Left renal cortex interstitium (tissue), 4 donors: ENCODE results near the gene DAND5. TPM values are rescaled to one million over a fixed set of nuclear protein-coding genes. Genes with fewer than 3 reads are reported as not detected.

Source experiments
- DNase-seq, 4 donors: peaks; one replicate each; pipeline ENCODE4 v3.0.0-alpha.2; 2013; ENCODE audit warnings: low read depth in 4 of 4, low spot score in 2 of 4, missing footprints in 1 of 4
- polyA plus RNA-seq, 4 donors: library from polyadenylated mRNA; unstranded; fragments of 120-200 nt; gene quantifications; one replicate each; pipeline ENCODE4 v1.2.1, GENCODE V29; 2013; ENCODE audit not compliant: insufficient read length in 4 of 4

The DAND5 gene, protein sequence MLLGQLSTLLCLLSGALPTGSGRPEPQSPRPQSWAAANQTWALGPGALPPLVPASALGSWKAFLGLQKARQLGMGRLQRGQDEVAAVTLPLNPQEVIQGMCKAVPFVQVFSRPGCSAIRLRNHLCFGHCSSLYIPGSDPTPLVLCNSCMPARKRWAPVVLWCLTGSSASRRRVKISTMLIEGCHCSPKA
- under 1 TPM in 3 of 4 donors, not detected in 1; 0.08 to 0.28 (median 0.13) TPM for polyA plus RNA-seq

GRCh38 chr19:12969292-12969988 lies at the start of gene DAND5:
DAND5 (plus strand) TSS chr19:12969576; CDS start chr19:12969661, 85 bp downstream.
- DNase-seq = no peak

DNA sequence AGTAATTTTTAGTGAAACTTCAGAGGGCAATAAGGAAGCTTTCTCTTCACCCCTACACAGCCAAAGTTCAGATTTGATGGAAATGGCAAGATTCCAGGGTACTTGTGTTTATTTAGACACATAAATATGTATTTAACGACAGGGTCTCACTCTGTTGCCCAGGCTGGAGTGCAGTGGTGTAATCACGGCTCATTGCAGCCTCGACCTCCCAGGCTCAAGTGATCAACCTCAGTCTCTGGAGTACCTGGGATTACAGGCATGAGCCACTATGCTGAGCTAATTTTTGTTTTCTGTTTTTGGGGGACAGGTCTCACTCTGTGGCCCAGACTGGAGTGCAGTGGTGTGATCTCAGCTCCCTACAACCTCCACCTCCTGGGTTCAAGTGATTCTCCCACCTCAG lies 48.3 kb upstream of the DAND5 start:
- no peak for DNase-seq

DNA sequence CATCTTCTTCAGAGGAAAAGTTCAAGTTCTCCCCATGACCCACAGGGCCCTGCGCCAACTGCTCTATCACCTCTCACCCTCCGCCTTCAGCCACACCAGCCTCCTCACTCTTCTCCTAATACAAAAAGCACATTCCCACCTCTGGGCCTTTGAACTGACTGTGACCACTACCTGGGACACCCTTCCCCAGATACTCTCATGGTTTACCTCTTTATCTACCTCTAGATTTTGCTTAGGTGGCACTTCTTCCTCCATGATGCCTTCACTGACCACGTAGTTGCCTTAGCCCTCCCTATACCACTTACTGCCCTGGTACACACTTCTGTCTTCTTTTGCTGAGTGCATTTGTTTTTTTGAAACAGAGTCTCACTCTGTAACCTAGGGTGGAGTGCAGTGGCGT lies 46.4 kb upstream of the DAND5 start:
- no peak for DNase-seq

DNA sequence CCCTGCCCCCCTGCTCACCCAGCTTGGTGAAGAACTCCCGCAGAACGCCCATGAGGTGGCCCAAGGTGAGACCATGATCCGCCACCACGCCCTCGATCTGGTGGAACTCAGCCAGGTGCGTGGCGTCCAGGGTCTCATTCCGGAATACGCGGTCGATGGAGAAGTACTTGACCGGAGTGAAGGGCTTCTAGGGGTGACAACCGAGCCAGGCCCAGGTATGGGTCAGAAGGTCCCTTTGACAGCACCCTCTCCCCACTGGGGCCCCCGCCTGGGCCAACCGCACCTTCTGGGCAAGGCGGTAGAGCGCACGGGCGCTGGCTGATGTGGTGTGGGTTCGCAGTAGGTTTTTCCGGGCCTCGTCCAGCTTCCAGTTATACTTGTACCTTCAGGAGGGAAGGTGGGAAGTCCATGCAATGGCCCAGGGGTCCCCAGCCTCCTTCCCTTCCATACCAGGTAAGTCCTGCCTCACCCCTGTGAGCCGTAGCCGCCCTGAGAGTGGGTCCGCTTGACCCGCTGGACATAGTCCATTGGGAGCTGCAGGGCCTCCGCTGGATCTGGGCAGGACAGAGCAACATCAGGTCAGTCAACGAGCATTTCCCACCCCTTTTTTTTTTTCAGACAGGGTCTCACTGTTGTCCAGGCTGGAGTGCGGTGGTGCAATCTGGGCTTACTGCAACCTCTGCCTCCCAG lies 44.6 kb upstream of the DAND5 start:
- DNase-seq = no peak

GRCh38 chr19:12930002-12930645 lies 39.3 kb upstream of the DAND5 start:
- no peak for DNase-seq

- DNase-seq = no peak
Observed at GRCh38 chr19:12932392-12933286, 36.7 kb upstream of the DAND5 start.

DNA sequence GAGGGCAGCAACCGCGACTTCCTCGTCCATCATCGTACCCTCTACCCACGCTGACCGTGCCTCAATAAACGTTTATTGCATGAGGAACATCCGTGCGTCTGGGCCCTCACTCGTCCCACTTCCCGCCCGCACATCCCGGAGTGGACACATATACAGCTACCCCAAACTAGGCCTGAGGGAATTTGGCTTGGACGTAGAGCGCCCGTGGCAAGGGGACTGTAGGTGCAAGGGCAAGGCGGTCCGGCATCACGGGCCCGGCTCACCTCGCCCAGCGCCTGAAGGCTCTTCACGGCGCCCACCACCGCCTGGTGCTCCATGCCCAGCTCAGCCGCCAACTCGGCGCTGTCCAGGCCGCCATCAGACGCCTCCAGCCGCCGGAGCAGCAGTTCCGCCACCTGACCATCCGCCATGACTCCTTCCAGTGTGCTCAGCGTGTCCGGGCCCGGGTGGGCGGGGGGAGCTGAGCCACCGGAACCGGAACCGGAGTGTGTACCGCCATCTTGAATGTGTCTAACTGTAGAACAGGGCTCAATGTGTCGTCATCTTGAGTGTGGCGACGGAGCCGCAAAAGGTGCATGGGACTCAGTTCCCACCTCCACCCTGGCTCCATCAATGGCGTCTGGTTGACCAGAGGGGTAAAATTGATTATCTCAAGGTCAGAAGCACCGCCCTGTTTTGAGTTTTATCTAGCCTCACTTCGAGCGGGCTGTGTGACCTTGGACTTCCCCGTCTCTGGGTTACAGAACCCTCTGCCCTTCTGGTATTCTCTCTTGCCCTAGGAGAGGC lies 35.9 kb upstream of the DAND5 start, which contains the start of gene FARSA:
TSS of gene FARSA (minus strand) at position 425 of the 786 bp plus-strand sequence. CDS start at position 410, 15 bp downstream.
- peak in 2 of 4 donors; percentile 82 to 88 for DNase-seq

DNA sequence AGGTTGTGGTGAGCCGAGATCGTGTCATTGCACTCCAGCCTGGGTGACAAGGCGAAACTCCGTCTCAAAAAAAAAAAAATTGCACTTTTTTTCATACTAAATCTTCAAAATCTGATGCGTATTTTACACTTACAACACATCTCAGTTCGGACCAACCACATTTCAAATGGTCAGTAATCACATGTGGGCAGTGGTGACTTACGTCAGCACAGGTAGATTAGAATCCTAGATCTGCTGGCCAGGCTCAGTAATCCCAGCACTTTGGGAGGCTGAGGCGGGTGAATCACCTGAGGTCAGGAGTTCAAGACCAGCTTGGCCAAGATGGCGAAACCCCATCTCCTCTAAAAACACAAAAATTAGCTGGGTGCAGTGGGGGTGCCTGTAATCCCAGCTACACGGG lies 34.3 kb upstream of the DAND5 start:
- no peak for DNase-seq

DNA sequence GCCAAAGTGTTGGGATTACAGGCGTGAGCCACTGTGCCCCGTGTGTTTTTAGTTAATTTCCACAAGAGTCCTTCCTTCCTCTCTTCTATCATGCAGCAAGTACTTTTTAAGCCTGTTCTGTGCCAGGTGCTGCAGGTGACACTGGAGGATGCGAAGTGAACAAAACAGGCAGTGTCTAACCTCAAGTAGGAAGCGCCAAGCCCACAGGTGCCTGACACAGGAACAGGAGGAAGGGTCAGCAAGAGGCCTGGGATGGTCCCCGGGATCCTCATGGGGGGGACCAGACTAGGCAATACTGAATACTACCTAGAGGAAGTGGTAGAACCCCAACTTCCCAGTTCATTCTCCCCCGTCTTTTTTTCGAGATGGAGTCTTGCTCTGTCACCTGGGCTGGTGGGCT lies 32.8 kb upstream of the DAND5 start:
- DNase-seq = no peak

DNA sequence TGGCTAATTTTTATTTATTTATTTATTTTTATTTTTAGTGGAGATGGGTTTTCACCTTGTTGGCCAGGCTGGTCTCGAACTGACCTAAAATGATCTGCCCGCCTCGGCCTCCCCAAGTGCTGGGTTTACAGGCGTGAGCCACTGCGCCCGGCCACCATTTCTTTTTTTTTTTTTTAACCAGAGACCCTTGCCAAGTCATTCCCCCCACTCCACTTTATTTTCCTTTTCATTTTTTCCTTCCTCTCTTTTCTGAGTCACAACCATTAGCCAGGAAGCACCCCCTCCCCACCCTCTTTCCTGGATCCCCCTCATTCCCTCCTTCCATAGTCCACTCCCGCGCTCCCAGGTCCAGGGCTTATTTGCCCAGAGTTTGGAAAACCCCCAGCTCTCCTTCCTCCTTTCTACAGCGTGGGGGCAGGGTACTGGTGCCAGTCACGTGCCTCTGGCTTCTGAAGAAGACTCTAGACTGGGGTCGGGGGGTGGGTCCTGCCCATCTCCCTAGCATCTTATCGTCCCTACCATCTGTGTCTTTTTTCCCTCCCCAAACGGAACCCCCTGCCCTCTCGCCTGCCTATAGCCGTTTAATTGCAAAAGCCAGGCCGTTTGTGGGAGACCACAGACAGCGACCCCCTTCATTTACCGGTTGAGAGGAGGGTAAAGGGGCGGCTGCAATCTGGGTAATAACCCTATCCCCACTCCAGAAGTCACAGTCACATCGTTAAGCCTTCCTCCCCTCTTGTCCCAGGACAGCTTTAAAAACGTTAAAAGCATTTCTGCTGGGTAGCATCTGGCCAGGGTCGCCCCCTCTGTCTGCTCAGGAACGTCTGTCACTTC lies 32.1 kb upstream of the DAND5 start:
- no peak for DNase-seq

- DNase-seq = peak; percentile 98 to 99 (median 98)
Observed at GRCh38 chr19:12937927-12938778, 31.2 kb upstream of the DAND5 start, which contains the start of gene CALR. CALR (plus strand) TSS chr19:12938609; CDS start chr19:12938680, 71 bp downstream.

GRCh38 chr19:12938779-12939601 lies 30.4 kb upstream of the DAND5 start:
- no peak for DNase-seq

GRCh38 chr19:12939975-12940423 lies 29.4 kb upstream of the DAND5 start:
- DNase-seq = no peak

- DNase-seq = no peak
Observed at GRCh38 chr19:12940897-12941296, 28.5 kb upstream of the DAND5 start.

GRCh38 chr19:12943437-12944044 lies 25.8 kb upstream of the DAND5 start:
- no peak for DNase-seq

DNA sequence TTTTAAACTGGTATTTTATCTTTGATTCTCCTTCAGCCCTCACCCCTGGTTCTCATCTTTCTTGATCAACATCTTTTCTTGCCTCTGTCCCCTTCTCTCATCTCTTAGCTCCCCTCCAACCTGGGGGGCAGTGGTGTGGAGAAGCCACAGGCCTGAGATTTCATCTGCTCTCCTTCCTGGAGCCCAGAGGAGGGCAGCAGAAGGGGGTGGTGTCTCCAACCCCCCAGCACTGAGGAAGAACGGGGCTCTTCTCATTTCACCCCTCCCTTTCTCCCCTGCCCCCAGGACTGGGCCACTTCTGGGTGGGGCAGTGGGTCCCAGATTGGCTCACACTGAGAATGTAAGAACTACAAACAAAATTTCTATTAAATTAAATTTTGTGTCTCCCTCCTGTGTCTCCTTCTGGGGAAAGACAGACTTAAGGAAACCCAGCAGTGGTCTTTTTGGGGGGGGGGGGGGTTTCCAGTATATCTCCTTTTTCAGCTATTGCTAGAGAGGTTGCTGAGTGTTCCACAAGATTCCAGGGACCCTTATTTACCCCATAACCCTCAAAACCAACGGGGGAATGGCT lies 25.2 kb upstream of the DAND5 start:
- DNase-seq = no peak
